Activated CD4-positive, CD25-positive, alpha-beta regulatory T cell treated with anti-CD3 and anti-CD28 coated beads, Interleukin-2, amount 50 U/mL, for 16 hours (primary cell): ENCODE results near the gene CPED1.

Source experiments
- DNase-seq: peaks from one replicate; pipeline ENCODE4 v3.0.0-alpha.2; 2020; ENCODE audit warnings: low read depth, low spot score

The CPED1 gene

GRCh38 chr7:121138262-121138933 lies 149.9 kb downstream of the CPED1 start:
- no peak for DNase-seq

GRCh38 chr7:121139427-121139826 lies 150.9 kb downstream of the CPED1 start:
- no peak for DNase-seq

- no peak for DNase-seq
Observed at GRCh38 chr7:121140790-121141189, 152.3 kb downstream of the CPED1 start.

GRCh38 chr7:121151774-121152221 lies 163.3 kb downstream of the CPED1 start:
- DNase-seq, result no peak

GRCh38 chr7:121153411-121153810 lies 164.9 kb downstream of the CPED1 start:
- no peak for DNase-seq

- DNase-seq, result no peak
Observed at GRCh38 chr7:121153995-121154394, 165.5 kb downstream of the CPED1 start.

- no peak for DNase-seq
Observed at GRCh38 chr7:121156825-121157224, 168.3 kb downstream of the CPED1 start.

- no peak for DNase-seq
Observed at GRCh38 chr7:121157341-121157751, 168.8 kb downstream of the CPED1 start.

GRCh38 chr7:121157885-121158590 lies 169.5 kb downstream of the CPED1 start:
- DNase-seq, result no peak

- no peak for DNase-seq
Observed at GRCh38 chr7:121158665-121159064, 170.2 kb downstream of the CPED1 start.

GRCh38 chr7:121159553-121159952 lies 171.0 kb downstream of the CPED1 start:
- no peak for DNase-seq

- DNase-seq, result no peak
Observed at GRCh38 chr7:121160150-121161008, 171.9 kb downstream of the CPED1 start.

- DNase-seq, result no peak
Observed at GRCh38 chr7:121163699-121164098, 175.2 kb downstream of the CPED1 start.

GRCh38 chr7:121164247-121164646 lies 175.7 kb downstream of the CPED1 start:
- DNase-seq, result no peak

GRCh38 chr7:121166916-121167315 lies 178.4 kb downstream of the CPED1 start:
- no peak for DNase-seq

GRCh38 chr7:121167971-121168370 lies 179.5 kb downstream of the CPED1 start:
- no peak for DNase-seq

GRCh38 chr7:121169469-121169868 lies 181.0 kb downstream of the CPED1 start:
- no peak for DNase-seq

GRCh38 chr7:121172484-121172883 lies 184.0 kb downstream of the CPED1 start:
- DNase-seq, result no peak

- no peak for DNase-seq
Observed at GRCh38 chr7:121175826-121176225, 187.3 kb downstream of the CPED1 start.

- DNase-seq, result no peak
Observed at GRCh38 chr7:121178452-121178851, 189.9 kb downstream of the CPED1 start.

GRCh38 chr7:121178869-121179497 lies 190.5 kb downstream of the CPED1 start:
- no peak for DNase-seq
